HepG2 (cell line): ENCODE results near the gene GDAP2. TPM values are rescaled to one million over a fixed set of nuclear protein-coding genes. Genes with fewer than 3 reads are reported as not detected.
A peak's percentile ranks its signal among the peaks of the same experiment; 100 is the strongest.

Experiments
- ATRX ChIP-seq: sonication (generic); formaldehyde crosslinking; IDR thresholded peaks from 2 replicates; pipeline ENCODE4 v1.4.0; 2020; ENCODE audit warnings: missing genetic modification reagents, borderline replicate concordance
- CEBPB ChIP-seq: IDR thresholded peaks from 2 replicates; pipeline ENCODE4 v1.6.1; 2011; ENCODE audit warnings: low read depth, low read length, improper control_type of control experiment, borderline replicate concordance
- CENPT ChIP-seq: sonication (generic); formaldehyde crosslinking; IDR thresholded peaks from 2 replicates; pipeline ENCODE4 v1.8.0; 2022; ENCODE audit warnings: low read depth, mild to moderate bottlenecking, moderate library complexity, missing genetic modification reagents
- CHCHD3 ChIP-seq: sonication (generic); formaldehyde crosslinking; IDR thresholded peaks from 2 replicates; pipeline ENCODE4 v1.8.0; 2022; ENCODE audit warnings: mild to moderate bottlenecking, missing genetic modification reagents, moderate library complexity
- ETV6 ChIP-seq: sonication (generic); formaldehyde crosslinking; conservative IDR thresholded peaks from 2 replicates; pipeline ENCODE4 v1.4.0; 2020; ENCODE audit warnings: missing genetic modification reagents
- FOXA3 ChIP-seq: IDR thresholded peaks from 2 replicates; pipeline ENCODE4 v1.6.1; 2016; ENCODE audit warnings: missing genetic modification reagents, missing compliant biosample characterization
- GATAD1 ChIP-seq: IDR thresholded peaks from 2 replicates; pipeline ENCODE4 v1.6.1; 2016; ENCODE audit warnings: missing genetic modification reagents, missing compliant biosample characterization
- GFI1 ChIP-seq: sonication (generic); formaldehyde crosslinking; IDR thresholded peaks from 2 replicates; pipeline ENCODE4 v1.5.0; 2020; ENCODE audit warnings: missing genetic modification reagents, mild to moderate bottlenecking, borderline replicate concordance
- HBP1 ChIP-seq: IDR thresholded peaks from 2 replicates; pipeline ENCODE4 v1.6.1; 2016; ENCODE audit warnings: low read depth, control low read depth
- KLF15 ChIP-seq: sonication (generic); formaldehyde crosslinking; IDR thresholded peaks from 2 replicates; pipeline ENCODE4 v1.8.1; 2023; ENCODE audit warnings: borderline replicate concordance, mild to moderate bottlenecking, inconsistent platforms, missing genetic modification reagents, mixed read lengths
- MED13 ChIP-seq: sonication (generic); formaldehyde crosslinking; IDR thresholded peaks from 2 replicates; pipeline ENCODE4 v1.5.0; 2020; ENCODE audit warnings: missing genetic modification reagents
- POLR2AphosphoS2 ChIP-seq: IDR thresholded peaks from 2 replicates; pipeline ENCODE4 v1.6.1; 2011; ENCODE audit warnings: low read depth, low read length, improper control_type of control experiment
- RAD21 ChIP-seq: fragments of 450-650 bp; formaldehyde crosslinking; IDR thresholded peaks from 2 replicates; pipeline ENCODE4 v1.5.0; 2020; ENCODE audit warnings: mild to moderate bottlenecking
- SIN3A ChIP-seq: IDR thresholded peaks from 2 replicates; pipeline ENCODE4 v1.6.1; 2011; ENCODE audit warnings: low read depth, mild to moderate bottlenecking, control low read depth, low read length, borderline replicate concordance
- SNAPC4 ChIP-seq: sonication (generic); formaldehyde crosslinking; IDR thresholded peaks from 2 replicates; pipeline ENCODE4 v1.4.0; 2020; ENCODE audit warnings: mild to moderate bottlenecking, missing genetic modification reagents
- SRSF1 ChIP-seq: fragments of 200-400 bp; formaldehyde crosslinking; optimal IDR thresholded peaks from 2 replicates; pipeline ENCODE3; 2017; ENCODE audit warnings: mild to moderate bottlenecking, low read depth, low read length, moderate library complexity
- TMF1 ChIP-seq: sonication (generic); formaldehyde crosslinking; IDR thresholded peaks from 2 replicates; pipeline ENCODE4 v1.8.1; 2022; ENCODE audit warnings: low read depth, missing genetic modification reagents
- USF2 ChIP-seq, 2 experiments: sonication (generic) in 1 of 2; formaldehyde crosslinking in 1 of 2; IDR thresholded peaks; 2 replicates each; pipeline versions ENCODE4 v1.5.1 to v1.6.1; 2011 to 2020; ENCODE audit warnings: borderline replicate concordance in 1 of 2, low read depth in 1 of 2, low read length in 1 of 2, mild to moderate bottlenecking in 1 of 2, missing genetic modification reagents in 1 of 2, moderate library complexity in 1 of 2
- ZNF10 ChIP-seq: sonication (generic); formaldehyde crosslinking; IDR thresholded peaks from 2 replicates; pipeline ENCODE4 v1.4.0; 2020; ENCODE audit warnings: mild to moderate bottlenecking, low read depth, missing genetic modification reagents, borderline replicate concordance
- ZNF432 ChIP-seq: sonication (generic); formaldehyde crosslinking; IDR thresholded peaks from 2 replicates; pipeline ENCODE4 v1.5.0; 2020; ENCODE audit warnings: missing genetic modification reagents, mild to moderate bottlenecking, borderline replicate concordance
- ZNF772 ChIP-seq: sonication (generic); formaldehyde crosslinking; IDR thresholded peaks from 2 replicates; pipeline ENCODE4 v1.5.0; 2020; ENCODE audit warnings: mild to moderate bottlenecking, missing genetic modification reagents
- polyA plus RNA-seq, 8 experiments: library from polyadenylated mRNA; depleted of rRNA in 3 of 8; stranded (reverse) in 7 of 8; unstranded in 1 of 8; fragments of >200 nt; fragmentation: Illumina TruSeq in 4 of 8; extraction: Trizol in 4 of 8; gene quantifications; 2 replicates each; pipeline versions ENCODE4 v1.2.1 to v1.2.3, GENCODE V29; 2011 to 2016; ENCODE audit warnings: low read depth in 4 of 8, missing spikeins in 1 of 8, mixed read lengths in 1 of 8; ENCODE audit not compliant: insufficient read depth in 1 of 8
- total RNA-seq, 5 experiments: library from RNA; depleted of rRNA; stranded (reverse); fragments of >200 nt; fragmentation: Illumina TruSeq; extraction: Trizol; gene quantifications; 2 replicates each; pipeline ENCODE4 v1.2.3, GENCODE V29; 2016; ENCODE audit warnings: low read depth in 1 of 5

Gene GDAP2
- total and polyA plus RNA-seq, 2 of the 13 experiments (the other 11 are each of a cell fraction or from before 2014, with no cell fraction given): 11.4 to 23.2 TPM

- TF ChIP-seq SRSF1 (peak; percentile 84), ATRX (no peak), TMF1 (CRISPR knock-in tag) (no peak; the same call in 1 of the 2 replicates), POLR2AphosphoS2 (no peak), CEBPB (no peak), ETV6 (CRISPR knock-in tag) (no peak; the same call in 1 of the 2 replicates), GATAD1 (CRISPR knock-in tag) (peak; percentile 92), CENPT (CRISPR knock-in tag) (no peak), USF2 (IDR thresholded peaks at IDR 0.05; ENCODE audit: low read depth, low read length) (no peak), USF2 (CRISPR knock-in tag; IDR thresholded peaks at IDR 0.05; ENCODE audit: borderline replicate concordance) (no peak), HBP1 (CRISPR knock-in tag) (no peak), SIN3A (peak; percentile 44; the same call in 1 of the 2 replicates), CHCHD3 (CRISPR knock-in tag) (no peak), GFI1 (CRISPR knock-in tag) (no peak), RAD21 (CRISPR knock-in tag) (no peak), ZNF772 (CRISPR knock-in tag) (0 out of 2 replicates have a peak, but pooled peaks have one; percentile 15), ZNF432 (CRISPR knock-in tag) (peak; percentile 37; the same call in 1 of the 2 replicates), FOXA3 (no peak), ZNF10 (CRISPR knock-in tag) (no peak), SNAPC4 (CRISPR knock-in tag) (no peak), KLF15 (CRISPR knock-in tag) (no peak), MED13 (CRISPR knock-in tag) (peak; percentile 45; the same call in 1 of the 2 replicates)
Observed at GRCh38 chr1:117929343-117930172, at the start of gene GDAP2, which contains the start of gene WDR3 (continued).
